Renal pelvis (tissue), 4 donors: ENCODE results near the gene ADPRM. TPM values are rescaled to one million over a fixed set of nuclear protein-coding genes. Genes with fewer than 3 reads are reported as not detected.
"Not testable (repeated sequence)": the region's sequence is repeated elsewhere in the genome, so short reads cannot be mapped to it uniquely, and the experiment has no call there.

Experiments used
- DNase-seq: peaks from one replicate; pipeline ENCODE4 v3.0.0-alpha.2; 2013
- polyA plus RNA-seq, 3 donors: library from polyadenylated mRNA; unstranded; fragments of 120-200 nt; gene quantifications; one replicate each; pipeline ENCODE4 v1.2.1, GENCODE V29; 2013; ENCODE audit not compliant: insufficient read length in 3 of 3

ADPRM gene
- polyA plus RNA-seq, 3 donors: 13.5 to 15.1 (median 13.6) TPM

DNA sequence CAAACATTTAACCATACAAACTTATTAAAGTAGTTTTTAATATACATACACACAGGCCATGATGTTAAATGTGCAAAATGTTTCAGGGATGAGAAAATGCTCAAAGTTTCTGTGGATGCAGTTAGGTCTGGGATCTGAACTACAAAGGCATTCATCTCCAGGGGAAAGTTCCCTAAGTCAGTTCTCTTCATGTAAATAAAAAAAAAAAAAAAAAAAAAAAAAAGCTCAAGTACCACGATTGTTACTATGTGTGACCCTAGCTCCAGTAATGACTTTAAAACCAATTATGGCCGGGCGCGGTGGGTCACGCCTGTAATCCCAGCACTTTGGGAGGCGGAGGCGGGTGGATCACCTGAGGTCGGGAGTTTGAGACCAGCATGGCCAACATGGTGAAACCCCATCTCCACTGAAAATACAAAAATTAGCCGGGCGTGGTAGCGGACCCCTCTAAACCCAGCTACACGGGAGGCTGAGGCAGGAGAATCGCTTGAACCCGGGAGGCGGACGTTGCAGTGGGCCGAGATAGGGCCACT is 1.5 kb upstream of the ADPRM start:
- DNase-seq: not testable (repeated sequence)

DNA sequence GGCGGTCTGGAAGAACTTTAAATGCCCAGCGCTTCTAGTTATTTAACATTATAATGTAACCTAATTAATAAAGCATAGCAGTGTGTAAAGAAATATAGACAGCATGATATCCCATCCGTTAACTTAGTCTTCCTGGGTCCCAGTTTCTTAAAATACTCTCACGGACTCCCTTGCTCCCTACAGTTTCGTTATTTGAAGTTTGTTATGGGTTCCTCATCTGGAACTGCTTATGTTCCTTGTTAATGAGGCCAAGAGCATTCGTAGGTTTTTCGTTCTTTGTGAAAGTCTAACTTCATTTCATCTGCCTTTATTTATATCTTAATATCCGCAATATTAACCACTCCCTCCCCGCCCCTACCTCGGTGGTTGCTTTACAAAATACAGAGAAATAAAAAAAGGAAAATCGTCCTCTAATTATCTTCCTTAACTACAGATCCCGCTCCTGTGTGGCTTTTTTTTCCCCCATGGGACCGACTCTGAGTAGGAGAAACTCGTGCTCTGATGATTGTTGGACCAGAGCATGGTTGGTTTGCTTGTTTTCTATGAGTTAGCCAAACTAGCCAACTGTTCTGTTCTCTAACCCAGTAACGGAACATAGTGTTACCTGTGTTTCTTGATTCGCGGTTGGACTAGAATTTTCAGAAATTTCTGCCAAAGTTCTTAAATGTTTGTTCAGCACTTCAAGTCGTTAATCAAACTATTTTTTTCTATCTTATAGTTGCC is 863 bp downstream of the ADPRM start:
- DNase-seq: no peak

DNA sequence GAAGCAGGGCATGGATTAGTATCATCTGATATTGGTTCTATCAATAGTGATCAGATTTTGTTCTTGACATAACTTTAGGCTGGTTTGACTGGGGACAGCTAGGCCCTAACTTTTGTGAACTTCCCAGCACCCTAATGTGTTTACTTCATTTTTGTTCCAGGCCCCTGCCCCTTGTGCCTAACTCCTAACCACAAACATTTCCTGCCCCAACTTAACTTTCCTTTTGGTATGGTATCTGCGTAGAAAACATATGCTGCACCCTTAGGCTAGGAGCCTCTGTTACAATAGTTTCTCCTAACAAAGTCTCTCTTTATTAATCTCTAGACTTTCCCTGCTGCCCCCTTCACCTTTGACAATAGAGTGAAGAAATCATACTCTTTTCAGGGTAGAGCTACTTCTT is 2.5 kb downstream of the ADPRM start:
- no peak for DNase-seq

DNA sequence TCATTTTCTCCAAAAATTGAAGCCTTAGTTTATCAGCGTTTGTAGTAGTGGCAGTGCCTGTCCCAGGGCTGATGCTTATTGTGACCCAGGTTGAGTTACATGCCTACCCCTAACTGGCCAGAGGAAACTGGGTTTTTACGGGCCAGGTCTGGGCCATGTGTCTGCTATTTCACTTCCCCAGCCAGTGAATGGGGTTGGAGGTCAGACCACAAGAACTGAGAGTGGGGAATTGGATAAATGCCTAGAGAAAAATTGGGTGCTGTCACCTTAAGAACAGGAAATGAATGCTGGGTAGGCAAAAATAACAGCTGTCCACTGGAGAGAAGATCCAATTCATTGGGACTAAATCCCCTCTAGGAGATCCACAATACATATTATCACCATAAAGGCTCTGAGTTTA is 5.2 kb downstream of the ADPRM start:
- no peak for DNase-seq

DNA sequence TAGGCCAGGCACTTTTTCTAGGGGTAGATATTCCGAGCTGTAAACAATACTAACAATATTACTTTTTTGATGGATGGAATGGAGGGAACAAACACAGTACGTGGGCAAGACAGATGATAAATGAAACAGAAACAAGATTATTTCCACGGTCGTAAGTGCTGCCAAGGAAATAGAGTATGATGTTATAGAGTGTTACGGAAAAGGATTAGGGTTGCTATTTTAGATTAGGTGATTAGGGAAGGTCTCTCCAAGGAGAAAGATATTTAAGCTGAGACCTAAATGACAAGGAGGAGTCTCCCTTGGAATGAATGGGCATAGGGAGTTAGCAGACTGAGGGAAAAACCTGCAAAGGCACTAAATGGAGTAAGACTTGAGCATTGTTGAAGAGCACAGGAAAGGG is 8.3 kb downstream of the ADPRM start:
- no peak for DNase-seq

DNA sequence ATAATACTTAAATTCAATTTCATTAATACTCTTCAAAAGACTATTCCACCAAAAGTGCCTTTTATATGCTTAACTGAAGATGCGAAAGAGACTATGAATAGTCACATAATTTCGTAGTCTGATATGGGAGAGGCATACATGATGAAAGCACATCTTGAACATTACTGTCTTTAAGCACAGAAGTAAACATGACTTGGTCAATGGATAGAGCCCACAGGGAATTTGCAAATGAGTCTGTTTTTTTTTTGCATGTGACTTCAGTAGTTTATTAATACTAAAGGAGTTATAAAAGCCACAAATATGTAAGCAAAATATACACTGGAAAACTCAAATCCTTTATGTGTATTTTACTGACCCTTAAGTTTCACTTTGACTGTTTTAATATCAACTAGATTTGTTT is 15.9 kb downstream of the ADPRM start:
- DNase-seq: no peak

DNA sequence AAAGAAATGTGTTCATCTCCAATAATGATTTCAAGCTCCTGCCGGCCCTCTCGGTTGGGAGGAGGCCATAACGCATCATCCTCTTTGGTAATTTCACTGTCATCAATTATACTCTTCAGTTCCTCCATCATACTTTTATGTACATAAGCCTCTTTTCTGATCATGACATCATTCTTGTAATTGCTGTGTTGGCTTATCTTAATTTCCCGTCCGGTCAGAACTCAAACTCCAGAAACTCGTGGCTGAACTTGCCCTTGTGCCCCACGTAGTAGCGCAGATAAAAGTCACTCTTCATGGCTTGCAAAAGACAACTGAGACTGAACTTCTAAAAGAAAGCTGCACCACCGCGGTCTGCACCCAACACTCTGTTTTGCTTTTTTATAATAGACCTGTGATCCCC is 18.8 kb downstream of the ADPRM start:
- no peak for DNase-seq

DNA sequence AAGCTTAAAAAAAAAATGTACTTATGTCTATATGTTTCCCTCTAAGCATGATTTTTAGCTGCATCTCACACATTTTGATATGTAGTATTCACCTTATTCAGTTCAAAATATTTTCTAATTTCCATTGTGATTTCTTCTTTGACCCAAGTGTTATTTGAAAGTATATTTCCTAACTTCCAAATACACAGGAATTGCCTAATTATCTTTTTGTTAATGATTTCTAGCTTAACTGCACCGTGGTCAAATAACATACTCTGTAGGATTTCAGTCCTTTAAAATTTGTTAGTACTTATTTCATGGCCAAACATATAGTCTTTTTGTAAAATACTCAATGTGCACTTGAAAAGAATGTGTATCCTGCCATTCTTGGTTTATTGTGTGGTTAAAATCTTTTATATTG is 21.2 kb downstream of the ADPRM start:
- no peak for DNase-seq

DNA sequence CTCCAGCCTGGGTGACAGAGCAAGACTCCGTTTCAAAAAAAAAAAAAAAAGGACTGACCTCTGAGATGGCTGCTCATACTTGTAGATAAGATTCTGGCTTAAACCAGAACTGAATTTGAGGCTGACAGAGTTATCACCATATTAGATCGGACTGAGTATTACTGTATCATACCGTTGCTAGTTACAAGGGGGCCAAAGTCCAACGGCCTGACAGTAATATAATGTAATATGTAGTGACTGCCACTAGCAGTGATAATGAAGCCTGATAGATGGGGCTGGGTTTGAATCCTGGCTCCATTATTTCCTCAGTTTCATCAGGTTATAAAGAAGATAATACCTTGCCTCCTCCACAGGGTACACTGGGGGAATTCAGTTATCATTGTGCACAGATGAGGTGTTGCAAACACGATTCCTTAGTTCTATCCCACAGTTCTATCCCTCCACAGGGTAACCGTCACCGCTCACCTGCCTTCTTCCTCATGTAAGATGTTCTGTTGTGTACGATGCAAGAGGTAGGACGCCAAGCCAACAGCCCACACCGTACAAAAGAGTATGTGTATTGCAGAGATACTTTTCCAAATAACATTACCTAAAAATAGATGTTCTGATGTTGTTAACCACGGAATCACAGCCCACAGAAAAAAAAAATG is 27.3 kb downstream of the ADPRM start:
- DNase-seq: no peak

DNA sequence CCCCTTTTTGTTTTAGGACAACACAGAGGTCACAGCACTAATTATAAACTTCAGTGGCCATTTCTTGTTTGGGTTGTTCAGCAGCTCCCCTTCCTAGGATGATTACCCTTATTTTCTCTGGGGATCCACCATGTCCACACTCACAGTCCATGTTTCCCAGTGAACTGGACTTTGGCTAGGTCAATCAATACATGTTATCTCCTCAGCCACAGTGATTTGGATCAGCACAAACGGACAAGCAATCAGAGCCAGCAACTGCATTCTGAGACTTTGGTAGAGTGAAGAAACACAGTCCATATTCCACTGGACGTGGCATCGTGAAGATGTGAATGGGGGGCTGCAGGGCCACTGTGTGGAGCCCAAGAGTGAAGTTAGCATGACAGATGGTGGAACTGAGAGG is 27.9 kb downstream of the ADPRM start:
- no peak for DNase-seq

DNA sequence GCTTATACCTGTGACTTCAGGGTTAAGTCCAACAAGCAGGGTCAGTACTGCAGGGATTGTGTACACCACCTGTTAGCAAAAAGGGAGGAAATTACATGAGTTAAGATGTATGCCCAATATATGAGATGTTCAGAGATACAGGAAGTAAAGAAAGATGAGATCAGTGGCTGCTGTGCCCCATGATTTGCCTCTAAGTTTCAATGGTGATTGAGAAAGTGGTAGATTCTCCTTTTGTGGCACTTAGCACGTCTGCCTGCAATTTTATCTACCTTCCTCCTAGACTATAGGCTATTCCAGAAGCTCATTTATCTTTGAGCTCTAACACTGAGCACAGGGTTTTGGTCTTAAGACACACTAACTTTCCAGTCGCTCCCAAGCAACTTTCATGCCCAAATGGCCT is 28.8 kb downstream of the ADPRM start:
- DNase-seq: no peak

DNA sequence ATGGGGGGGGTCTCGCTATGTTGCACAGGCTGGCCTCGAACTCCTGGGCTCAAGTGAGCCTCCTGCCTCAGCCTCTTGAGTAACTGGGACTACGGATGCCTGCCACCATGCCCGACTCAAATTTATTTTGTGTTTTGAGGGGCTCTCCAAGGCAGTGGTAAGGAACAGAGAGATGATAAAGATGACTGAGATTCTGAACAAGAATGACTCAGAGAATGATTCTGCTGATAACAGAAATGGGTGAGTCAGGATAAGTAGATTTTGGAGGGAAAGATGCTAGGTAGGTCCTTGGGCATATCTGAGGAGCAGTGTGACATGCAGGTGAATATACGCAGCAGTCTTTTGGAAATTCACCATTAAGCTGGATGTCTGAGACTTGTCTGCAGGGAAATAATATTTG is 29.8 kb downstream of the ADPRM start:
- no peak for DNase-seq

DNA sequence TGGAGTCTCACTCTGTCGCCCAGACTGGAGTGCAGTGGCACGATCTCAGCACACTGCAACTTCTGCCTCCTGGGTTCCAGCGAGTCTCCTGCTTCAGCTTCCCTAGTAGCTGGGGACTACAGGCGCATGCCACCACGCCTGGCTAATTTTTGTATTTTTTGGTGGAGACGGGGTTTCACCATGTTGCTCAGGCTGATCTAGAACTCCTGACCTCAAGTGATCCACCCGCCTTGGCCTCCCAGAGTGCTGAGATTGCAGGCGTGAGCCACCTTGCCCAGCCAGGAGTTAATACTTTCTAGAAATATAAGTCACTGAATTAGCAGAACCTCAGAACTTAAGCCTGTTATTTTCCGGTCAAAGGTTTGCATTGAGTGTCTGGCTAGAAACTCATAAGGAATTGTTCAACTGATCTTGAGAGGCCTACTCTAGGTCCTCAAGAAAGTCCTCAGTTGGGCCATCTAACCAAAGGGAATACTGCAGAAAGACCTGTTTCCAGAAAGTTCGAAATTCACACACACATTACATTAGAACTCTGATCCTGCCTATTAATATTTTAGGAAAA is 31.0 kb downstream of the ADPRM start:
- DNase-seq: no peak

DNA sequence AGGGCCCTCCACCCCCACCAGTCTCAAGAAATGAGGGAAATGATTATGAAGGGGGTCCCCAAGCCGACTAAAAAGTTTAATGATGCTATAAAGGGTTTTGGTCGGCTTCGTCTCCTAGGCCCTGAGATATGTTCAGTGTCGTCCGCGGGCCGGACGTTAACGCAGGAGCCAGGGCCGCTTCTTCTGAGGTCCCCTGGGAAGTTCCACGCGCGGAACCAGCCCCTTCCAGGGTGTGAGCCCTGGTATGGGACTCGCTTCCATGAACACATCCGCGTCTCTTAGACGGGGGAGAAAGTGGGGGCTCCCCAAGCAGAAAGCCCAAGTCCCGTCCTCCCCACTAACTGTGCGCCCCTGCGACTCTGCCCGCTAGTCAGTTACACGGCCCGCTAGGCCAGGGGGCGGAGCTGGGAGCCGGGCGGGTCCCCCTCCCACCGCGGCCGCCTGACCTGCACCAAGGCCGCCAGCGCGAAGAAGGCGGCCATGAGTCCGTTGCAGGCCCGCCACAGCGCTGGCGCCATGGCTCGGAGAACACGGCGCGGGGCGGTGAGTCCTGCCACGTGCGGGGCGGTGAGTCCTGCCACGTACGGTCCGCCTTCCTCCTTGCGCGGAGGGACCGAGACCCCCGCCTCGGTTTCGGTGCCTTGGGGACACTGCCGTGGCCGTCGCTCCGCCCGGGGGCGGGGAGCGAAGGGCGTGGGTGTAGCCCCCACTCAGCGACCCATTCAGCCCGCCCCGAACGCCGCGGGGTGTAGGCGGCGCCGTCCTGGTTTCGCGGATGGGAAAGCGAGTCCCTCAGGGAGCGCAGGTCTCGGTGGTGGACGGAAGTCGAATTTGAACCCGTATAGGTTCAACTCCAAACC is 32.2 kb downstream of the ADPRM start, which contains the start of gene TMEM220:
Gene TMEM220, minus strand, starts transcription at position 690 of the 860 bp plus-strand sequence. Its CDS starts 172 bp downstream, at position 518.
- peak; percentile 79 for DNase-seq

DNA sequence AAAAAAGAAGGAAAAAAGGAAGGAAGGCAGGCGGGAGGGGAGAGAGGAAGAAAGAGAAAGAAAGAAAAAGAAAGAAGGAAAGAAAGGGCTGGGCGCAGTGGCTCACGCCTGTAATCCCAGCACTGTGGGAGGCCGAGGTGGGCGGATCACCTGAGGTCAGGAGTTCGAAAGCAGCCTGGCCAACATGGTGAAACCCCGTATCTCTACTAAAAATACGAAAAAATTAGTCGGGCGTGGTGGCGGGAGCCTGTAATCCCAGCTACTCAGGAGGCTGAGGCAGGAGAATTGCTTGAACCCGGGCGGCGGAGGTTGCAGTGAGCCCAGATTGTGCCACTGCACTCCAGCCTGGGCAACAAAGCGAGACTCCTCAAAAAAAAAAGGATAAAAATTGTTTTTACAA is 32.9 kb downstream of the ADPRM start:
- DNase-seq: not testable (repeated sequence)

DNA sequence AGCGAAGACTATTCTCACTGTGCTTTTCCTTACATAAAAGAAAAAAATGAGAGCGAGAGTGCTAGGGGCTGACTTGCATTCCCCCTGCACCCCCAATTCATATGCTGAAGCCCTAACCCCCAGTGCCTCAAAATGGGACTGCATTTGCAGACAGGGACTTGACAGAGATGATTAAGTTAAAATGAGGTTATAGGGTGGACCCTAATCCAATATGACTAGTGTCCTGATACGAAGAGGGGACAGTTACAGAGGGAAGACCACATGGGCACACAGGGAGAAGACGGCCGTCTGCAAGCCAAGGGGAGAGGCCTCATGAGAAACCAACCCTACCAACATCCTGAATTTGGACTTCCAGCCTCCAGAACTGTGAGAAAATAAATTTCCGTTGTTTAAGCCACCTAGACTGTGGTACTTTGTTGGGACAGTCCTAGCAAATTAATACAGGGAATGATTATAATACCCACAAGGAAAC is 34.0 kb downstream of the ADPRM start:
- DNase-seq: no peak

DNA sequence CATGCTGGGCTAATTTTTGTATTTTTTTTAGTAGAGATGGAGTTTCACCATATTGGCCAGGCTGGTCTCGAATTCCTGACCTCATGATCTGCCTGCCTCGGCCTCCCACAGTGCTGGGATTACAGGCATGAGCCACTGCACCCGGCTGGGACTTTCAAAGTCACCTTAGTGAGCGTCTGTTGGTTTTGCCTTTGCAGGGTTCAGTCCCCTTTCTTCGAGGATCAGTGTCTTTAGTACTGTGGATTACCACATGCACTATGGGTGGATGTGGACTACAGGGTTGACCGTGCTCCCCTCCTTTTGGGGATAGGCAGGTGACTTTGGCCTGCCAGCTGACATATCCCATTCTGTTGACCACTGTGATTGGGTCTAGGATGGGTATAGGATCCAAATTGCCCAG is 34.7 kb downstream of the ADPRM start:
- not testable (repeated sequence) for DNase-seq

DNA sequence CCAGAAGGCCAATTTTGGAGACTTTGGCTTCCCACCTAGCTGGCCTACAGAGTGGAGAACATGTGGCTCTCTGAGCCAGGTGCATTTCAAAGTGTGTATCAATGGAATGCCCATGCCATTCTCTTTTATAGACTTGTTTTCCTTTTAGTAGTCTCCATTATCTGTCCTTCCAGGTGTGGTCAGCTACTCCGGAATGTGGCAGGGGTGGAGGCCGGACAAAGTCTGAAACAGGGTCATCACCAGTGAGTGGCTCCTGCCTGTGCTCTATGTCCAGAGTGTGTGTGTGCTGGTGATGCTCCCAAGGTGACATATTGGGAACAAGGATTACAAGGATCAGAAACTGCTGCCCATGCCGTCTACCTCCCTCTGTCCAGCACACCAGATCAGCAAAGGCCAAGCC is 36.3 kb downstream of the ADPRM start:
- no peak for DNase-seq

DNA sequence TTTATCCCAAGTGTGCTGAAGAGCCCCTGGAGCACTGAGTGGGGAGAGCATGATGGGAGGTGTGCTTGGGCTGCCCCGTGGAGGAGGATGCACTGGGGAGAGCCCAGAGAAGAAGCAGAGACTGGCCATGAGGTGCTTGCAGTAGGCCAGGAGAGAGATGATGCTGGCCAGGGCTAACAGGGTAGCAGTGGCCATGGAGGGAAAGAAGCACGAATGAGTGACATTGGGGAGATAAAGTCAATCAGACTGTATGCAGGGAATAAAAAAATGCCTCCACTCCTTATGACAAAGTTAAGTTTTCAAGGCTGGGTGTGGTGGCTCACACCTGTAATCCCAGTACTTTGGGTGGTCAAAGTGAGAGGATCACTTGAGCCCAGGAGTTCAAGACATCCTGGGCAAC is 37.9 kb downstream of the ADPRM start:
- DNase-seq: no peak

DNA sequence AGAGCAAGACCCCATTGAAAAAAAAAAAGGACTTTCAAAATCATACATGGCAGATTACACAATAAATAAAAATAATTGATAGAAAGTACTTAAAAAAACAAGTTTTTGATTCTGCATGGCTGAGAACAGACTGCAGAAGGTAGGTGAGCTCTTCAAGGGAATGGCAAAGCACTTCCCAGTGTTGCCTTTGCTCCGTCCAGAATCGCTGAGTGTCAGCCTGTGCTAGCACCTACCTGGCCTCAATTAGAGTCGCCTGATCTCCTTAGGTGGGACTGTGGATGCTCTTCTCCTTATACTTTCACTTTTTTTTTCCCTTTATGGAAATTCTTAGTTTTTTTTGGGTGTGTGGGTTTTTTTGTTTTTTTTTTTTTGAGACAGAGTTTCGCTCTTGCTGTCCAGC is 38.4 kb downstream of the ADPRM start:
- DNase-seq: no peak

DNA sequence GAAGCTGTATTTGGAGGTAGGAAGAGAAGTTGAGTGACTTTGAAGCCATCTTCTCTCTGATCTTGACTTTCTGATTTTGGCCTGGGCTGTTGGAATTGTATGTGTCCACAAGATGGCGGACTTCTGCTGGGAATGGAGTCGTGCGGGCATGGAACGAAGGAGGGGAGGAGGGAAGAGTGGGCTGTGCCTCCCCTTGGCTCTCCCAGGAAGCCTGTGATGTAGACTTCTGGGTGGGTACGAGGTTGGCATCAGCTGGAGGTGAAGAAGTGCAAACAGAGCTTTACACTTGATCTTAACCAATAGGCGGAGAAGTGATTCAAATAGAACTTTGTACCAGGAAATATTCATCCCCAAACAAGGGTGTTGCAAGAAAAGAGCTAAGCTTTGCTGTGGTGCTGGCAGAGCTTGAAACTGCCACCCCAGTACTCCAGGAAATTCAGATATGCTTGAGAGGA is 39.8 kb downstream of the ADPRM start:
- DNase-seq: peak; percentile 65

DNA sequence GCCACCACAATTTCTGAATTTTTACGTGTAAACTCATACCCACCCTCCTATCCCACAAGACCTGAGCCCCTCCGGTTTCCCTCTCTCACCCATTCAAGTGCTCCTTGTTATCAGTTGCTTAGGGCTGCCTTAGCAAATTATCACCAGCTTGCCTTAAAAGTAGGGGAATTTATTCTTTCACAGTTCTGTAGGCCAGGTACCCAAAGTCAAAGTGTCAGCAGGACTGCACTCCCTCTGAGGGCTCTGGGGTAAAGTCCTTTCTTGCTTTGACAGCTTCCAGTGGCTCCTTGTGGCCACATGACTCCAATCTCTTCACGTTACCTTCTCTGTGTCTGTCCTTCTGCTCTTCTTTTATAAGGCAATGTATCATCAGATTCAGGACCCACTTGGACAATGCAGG is 40.3 kb downstream of the ADPRM start:
- DNase-seq: no peak
